ENCODE measurements around the gene ARL15. TPM values are rescaled to one million over a fixed set of nuclear protein-coding genes. Genes with fewer than 3 reads are reported as not detected.
A peak's percentile ranks its signal among the peaks of the same experiment; 100 is the strongest.

ARL15 gene
- total RNA-seq, 1 donor from 2014 or later = 28.9 TPM

DNA sequence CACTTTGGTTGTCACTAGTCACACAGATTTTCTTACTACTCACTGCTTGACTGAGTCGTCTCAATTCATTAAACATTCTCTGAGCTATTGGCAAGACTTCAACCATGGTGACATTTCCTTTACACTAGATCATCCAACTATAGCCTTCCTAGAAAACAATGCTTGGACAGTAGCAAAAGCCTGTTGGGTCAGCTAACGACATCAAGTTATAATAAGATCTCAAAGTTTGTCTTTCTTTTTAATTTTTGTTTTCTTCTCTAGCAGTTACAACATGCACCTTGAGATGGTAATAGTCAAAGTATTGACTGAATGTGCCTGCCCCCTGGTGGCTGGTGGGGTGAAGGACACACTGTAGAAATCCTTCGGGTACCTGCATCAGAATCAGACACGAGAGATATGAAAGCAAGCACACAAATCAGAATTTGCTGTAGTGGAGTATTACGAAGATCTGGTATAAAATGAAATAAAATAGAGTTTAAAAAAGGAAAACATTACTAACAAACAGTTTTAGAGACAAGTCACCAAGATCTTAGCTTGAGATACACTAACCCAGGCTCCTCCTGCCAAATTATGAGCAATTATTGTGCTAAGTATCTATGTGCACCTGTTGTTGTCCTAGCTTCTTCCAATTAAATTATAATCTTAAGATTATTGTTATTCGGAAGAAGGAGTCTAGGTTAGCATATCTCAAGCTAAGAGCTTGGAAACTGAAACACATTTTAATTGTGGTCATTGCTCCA is 81.2 kb downstream of the ARL15 start:
- Mint-ChIP-seq H3K36me3 (ENCODE audit: insufficient read depth) (no peaks in the 10 kb centered on the region), H3K27me3 (no peaks in the 10 kb centered on the region), H3K27ac (no peak overlapping the region), H3K4me1 (ENCODE audit: low read depth) (no peaks in the 10 kb centered on the region), H3K4me3 (ENCODE audit: low read depth) (no peak overlapping the region), H3K9me3 (ENCODE audit: low read depth) (peaks cover 4% of the 10 kb centered on the region)
- TF ChIP-seq, protein P1, sequence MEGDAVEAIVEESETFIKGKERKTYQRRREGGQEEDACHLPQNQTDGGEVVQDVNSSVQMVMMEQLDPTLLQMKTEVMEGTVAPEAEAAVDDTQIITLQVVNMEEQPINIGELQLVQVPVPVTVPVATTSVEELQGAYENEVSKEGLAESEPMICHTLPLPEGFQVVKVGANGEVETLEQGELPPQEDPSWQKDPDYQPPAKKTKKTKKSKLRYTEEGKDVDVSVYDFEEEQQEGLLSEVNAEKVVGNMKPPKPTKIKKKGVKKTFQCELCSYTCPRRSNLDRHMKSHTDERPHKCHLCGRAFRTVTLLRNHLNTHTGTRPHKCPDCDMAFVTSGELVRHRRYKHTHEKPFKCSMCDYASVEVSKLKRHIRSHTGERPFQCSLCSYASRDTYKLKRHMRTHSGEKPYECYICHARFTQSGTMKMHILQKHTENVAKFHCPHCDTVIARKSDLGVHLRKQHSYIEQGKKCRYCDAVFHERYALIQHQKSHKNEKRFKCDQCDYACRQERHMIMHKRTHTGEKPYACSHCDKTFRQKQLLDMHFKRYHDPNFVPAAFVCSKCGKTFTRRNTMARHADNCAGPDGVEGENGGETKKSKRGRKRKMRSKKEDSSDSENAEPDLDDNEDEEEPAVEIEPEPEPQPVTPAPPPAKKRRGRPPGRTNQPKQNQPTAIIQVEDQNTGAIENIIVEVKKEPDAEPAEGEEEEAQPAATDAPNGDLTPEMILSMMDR (IDR thresholded peaks at IDR 0.05; ENCODE audit: unreplicated experiment) = peak; percentile 94
- DNase-seq (ENCODE audit: low spot score, unreplicated experiment) = peak; percentile 50

- H3K4me3 Mint-ChIP-seq (ENCODE audit: low read depth) = no peak overlapping the region
- H3K27ac Mint-ChIP-seq = no peak overlapping the region
- no peaks in the 10 kb centered on the region for H3K27me3 Mint-ChIP-seq
- DNase-seq (ENCODE audit: low spot score, unreplicated experiment) = no peak
- no peaks in the 10 kb centered on the region for H3K4me1 Mint-ChIP-seq (ENCODE audit: low read depth)
- TF ChIP-seq, protein P1 (IDR thresholded peaks at IDR 0.05; ENCODE audit: unreplicated experiment) = no peak
- peaks cover 4% of the 10 kb centered on the region for H3K9me3 Mint-ChIP-seq (ENCODE audit: low read depth)
- H3K36me3 Mint-ChIP-seq (ENCODE audit: insufficient read depth) = no peaks in the 10 kb centered on the region
Observed at GRCh38 chr5:54227759-54228158, 82.6 kb downstream of the ARL15 start.

GRCh38 chr5:54227109-54227508 is 83.3 kb downstream of the ARL15 start:
- Mint-ChIP-seq H3K4me3 (ENCODE audit: low read depth) (no peak overlapping the region), H3K36me3 (ENCODE audit: insufficient read depth) (no peaks in the 10 kb centered on the region), H3K4me1 (ENCODE audit: low read depth) (no peaks in the 10 kb centered on the region), H3K27me3 (no peaks in the 10 kb centered on the region), H3K27ac (no peak overlapping the region), H3K9me3 (ENCODE audit: low read depth) (peaks cover 4% of the 10 kb centered on the region)
- no peak for DNase-seq (ENCODE audit: low spot score, unreplicated experiment)
- TF ChIP-seq, protein P1 (IDR thresholded peaks at IDR 0.05; ENCODE audit: unreplicated experiment) = no peak

DNA sequence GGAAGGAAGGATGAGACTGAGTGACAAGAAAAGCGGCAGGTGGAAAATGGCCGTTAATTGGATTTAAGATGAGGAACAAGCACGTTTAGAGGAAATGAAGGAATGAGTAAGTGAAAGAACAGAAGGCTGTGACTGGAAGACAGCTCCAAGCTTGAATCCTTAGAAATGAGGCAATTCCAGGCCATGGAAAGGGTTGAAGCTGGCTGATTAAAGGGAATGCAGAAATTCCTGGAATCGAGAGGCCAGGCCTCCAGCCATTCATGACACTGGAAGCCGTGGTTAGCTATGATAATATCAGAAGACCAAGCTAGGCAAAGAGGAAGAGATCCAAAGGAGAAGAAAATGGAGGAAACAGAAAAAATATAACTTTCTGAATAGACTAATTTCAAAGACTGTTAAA is 84.2 kb downstream of the ARL15 start:
- H3K4me1 Mint-ChIP-seq (ENCODE audit: low read depth) = no peaks in the 10 kb centered on the region
- H3K4me3 Mint-ChIP-seq (ENCODE audit: low read depth) = no peak overlapping the region
- no peak for DNase-seq (ENCODE audit: low spot score, unreplicated experiment)
- peaks cover 4% of the 10 kb centered on the region for H3K9me3 Mint-ChIP-seq (ENCODE audit: low read depth)
- H3K27ac Mint-ChIP-seq = no peak overlapping the region
- H3K27me3 Mint-ChIP-seq = no peaks in the 10 kb centered on the region
- H3K36me3 Mint-ChIP-seq (ENCODE audit: insufficient read depth) = no peaks in the 10 kb centered on the region
- TF ChIP-seq, protein P1 (IDR thresholded peaks at IDR 0.05; ENCODE audit: unreplicated experiment) = no peak

DNA sequence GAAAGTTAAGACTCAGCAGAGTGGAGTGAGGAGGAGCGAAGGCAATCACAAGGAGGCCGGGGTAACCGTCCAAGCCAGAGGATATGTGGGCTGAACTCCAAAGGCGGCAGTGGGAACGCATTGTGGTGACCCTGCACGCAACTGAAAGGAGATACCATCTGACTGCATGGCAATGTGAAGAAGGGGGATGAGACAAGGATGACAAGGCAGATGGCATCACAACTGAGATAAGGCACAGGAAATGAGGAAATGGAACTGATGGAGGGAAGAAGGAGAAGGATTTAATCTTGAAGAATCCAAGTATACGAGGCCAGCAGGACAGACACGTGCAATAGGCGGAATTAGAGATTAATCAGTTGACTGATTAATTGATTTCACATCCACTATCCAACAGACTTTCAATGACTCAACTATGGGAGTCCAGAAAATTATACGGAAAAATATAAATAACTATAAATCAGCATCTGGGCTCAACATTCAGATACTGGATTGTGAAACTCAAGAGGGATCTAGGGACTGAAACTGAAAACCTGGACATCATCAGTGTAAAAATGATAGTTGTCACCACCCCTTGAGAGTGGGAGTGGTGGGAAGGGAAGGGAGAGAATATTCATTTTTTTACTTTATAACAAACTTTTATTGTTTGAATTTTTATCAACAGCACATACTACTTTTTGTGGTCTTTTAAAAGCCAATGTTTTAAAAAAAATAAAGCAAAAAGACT is 86.1 kb downstream of the ARL15 start:
- Mint-ChIP-seq H3K4me3 (ENCODE audit: low read depth) (no peak overlapping the region), H3K36me3 (ENCODE audit: insufficient read depth) (no peaks in the 10 kb centered on the region), H3K27ac (no peak overlapping the region), H3K4me1 (ENCODE audit: low read depth) (peaks cover 6% of the 10 kb centered on the region), H3K9me3 (ENCODE audit: low read depth) (peaks cover 4% of the 10 kb centered on the region), H3K27me3 (no peaks in the 10 kb centered on the region)
- TF ChIP-seq, protein P1 (IDR thresholded peaks at IDR 0.05; ENCODE audit: unreplicated experiment) = no peak
- DNase-seq (ENCODE audit: low spot score, unreplicated experiment) = no peak
